H9 (cell line): ENCODE measurements around the gene TFF1. TPM values are rescaled to one million over a fixed set of nuclear protein-coding genes. Genes with fewer than 3 reads are reported as not detected.

Source experiments
- DNase-seq: peaks from one replicate; pipeline ENCODE4 v3.0.0-alpha.2; 2017
- H2AFZ ChIP-seq: one replicate; pipeline ENCODE4 v1.6.1; 2013; ENCODE audit warnings: mild to moderate bottlenecking, low read length, control low read depth, moderate library complexity
- H2AK5ac ChIP-seq: 2 replicates; pipeline ENCODE4 v1.6.1; 2013; ENCODE audit warnings: low read length, control low read depth, mixed read lengths; ENCODE audit not compliant: insufficient read length
- H2BK120ac ChIP-seq: one replicate; pipeline ENCODE4 v1.6.1; 2013; ENCODE audit warnings: low read depth, mild to moderate bottlenecking, low read length, control low read depth, inconsistent platforms; ENCODE audit not compliant: poor library complexity, severe bottlenecking
- H2BK12ac ChIP-seq: 2 replicates; pipeline ENCODE4 v1.6.1; 2013; ENCODE audit warnings: low read length, control low read depth, mixed read lengths, low read depth; ENCODE audit not compliant: insufficient read length
- H2BK15ac ChIP-seq: 2 replicates; pipeline ENCODE4 v1.6.1; 2013; ENCODE audit warnings: low read depth, low read length, control low read depth
- H2BK20ac ChIP-seq: one replicate; pipeline ENCODE4 v1.6.1; 2013; ENCODE audit warnings: low read depth, mild to moderate bottlenecking, low read length, control low read depth, inconsistent platforms; ENCODE audit not compliant: poor library complexity, severe bottlenecking
- H2BK5ac ChIP-seq: 2 replicates; pipeline ENCODE4 v1.6.1; 2013; ENCODE audit warnings: low read length, control low read depth, mixed read lengths; ENCODE audit not compliant: insufficient read length
- H3K14ac ChIP-seq: 2 replicates; pipeline ENCODE4 v1.6.1; 2013; ENCODE audit warnings: low read length, control low read depth; ENCODE audit not compliant: insufficient read depth
- H3K18ac ChIP-seq: 2 replicates; pipeline ENCODE4 v1.6.1; 2013; ENCODE audit warnings: low read depth, mild to moderate bottlenecking, mixed read lengths, low read length, control low read depth; ENCODE audit not compliant: insufficient read length
- H3K23ac ChIP-seq: 2 replicates; pipeline ENCODE4 v1.6.1; 2013; ENCODE audit warnings: low read length, control low read depth, mixed read lengths, low read depth; ENCODE audit not compliant: insufficient read length
- H3K23me2 ChIP-seq: 2 replicates; pipeline ENCODE4 v1.6.1; 2013; ENCODE audit warnings: low read depth, mild to moderate bottlenecking, mixed read lengths, low read length, control low read depth; ENCODE audit not compliant: insufficient read length, poor library complexity, severe bottlenecking
- H3K27ac ChIP-seq: 2 replicates; pipeline ENCODE4 v1.5.1; 2013; ENCODE audit warnings: low read length, control low read depth, mixed read lengths, low read depth; ENCODE audit not compliant: insufficient read length
- H3K27me3 ChIP-seq: 2 replicates; pipeline ENCODE4 v1.6.1; 2013; ENCODE audit warnings: low read length, control low read depth, inconsistent platforms; ENCODE audit not compliant: insufficient read depth
- H3K4ac ChIP-seq: 2 replicates; pipeline ENCODE4 v1.6.1; 2013; ENCODE audit warnings: low read depth, mild to moderate bottlenecking, control low read depth, inconsistent platforms, low read length, moderate library complexity
- H3K4me1 ChIP-seq: 2 replicates; pipeline ENCODE4 v1.6.1; 2013; ENCODE audit warnings: low read length, control low read depth, inconsistent platforms; ENCODE audit not compliant: insufficient read depth
- H3K4me2 ChIP-seq: 2 replicates; pipeline ENCODE4 v1.6.1; 2013; ENCODE audit warnings: low read length, control low read depth, mixed read lengths; ENCODE audit not compliant: insufficient read length, insufficient read depth
- H3K56ac ChIP-seq: 2 replicates; pipeline ENCODE4 v1.6.1; 2013; ENCODE audit warnings: low read depth, mild to moderate bottlenecking, mixed read lengths, low read length, control low read depth; ENCODE audit not compliant: insufficient read length
- H3K79me1 ChIP-seq: 2 replicates; pipeline ENCODE4 v1.6.1; 2013; ENCODE audit warnings: low read depth, mild to moderate bottlenecking, moderate library complexity, low read length, control low read depth, inconsistent platforms; ENCODE audit not compliant: insufficient read depth, poor library complexity, severe bottlenecking
- H3K79me2 ChIP-seq: 2 replicates; pipeline ENCODE4 v1.6.1; 2013; ENCODE audit warnings: low read length, control low read depth, inconsistent platforms; ENCODE audit not compliant: insufficient read depth
- H3K9ac ChIP-seq: 2 replicates; pipeline ENCODE4 v1.6.1; 2013; ENCODE audit warnings: low read length, control low read depth, mixed read lengths; ENCODE audit not compliant: insufficient read length; ENCODE audit errors: extremely low read depth
- H3K9me3 ChIP-seq: one replicate; pipeline ENCODE4 v1.6.1; 2013; ENCODE audit warnings: low read depth, low read length, inconsistent platforms; ENCODE audit not compliant: control insufficient read depth
- H3T11ph ChIP-seq: one replicate; pipeline ENCODE4 v1.6.1; 2013; ENCODE audit warnings: mild to moderate bottlenecking, low read length, control low read depth, inconsistent platforms
- H4K20me1 ChIP-seq: one replicate; pipeline ENCODE4 v1.6.1; 2013; ENCODE audit not compliant: control insufficient read depth, insufficient read length, insufficient read depth
- H4K5ac ChIP-seq: 2 replicates; pipeline ENCODE4 v1.6.1; 2013; ENCODE audit warnings: low read depth, mild to moderate bottlenecking, mixed read lengths, low read length, control low read depth; ENCODE audit not compliant: insufficient read length
- H4K8ac ChIP-seq: replicated peaks from 2 replicates; pipeline ENCODE4 v1.6.1; 2013; ENCODE audit warnings: low read length, control low read depth, mixed read lengths, low read depth; ENCODE audit not compliant: insufficient read length
- H4K91ac ChIP-seq: 2 replicates; pipeline ENCODE4 v1.6.1; 2013; ENCODE audit warnings: low read depth, mild to moderate bottlenecking, moderate library complexity, mixed read lengths, low read length, control low read depth; ENCODE audit not compliant: insufficient read length
- H3K27ac Mint-ChIP-seq, 3 experiments: 2 replicates in 2 of 3; 3 replicates in 1 of 3; pipeline ENCODE4 v1.8.0; 2020 to 2021; ENCODE audit warnings: mixed read lengths in 3 of 3, mild to moderate bottlenecking in 1 of 3, moderate library complexity in 1 of 3
- H3K27me3 Mint-ChIP-seq: 2 replicates; pipeline ENCODE4 v1.8.0; 2021; ENCODE audit warnings: low read depth, mild to moderate bottlenecking, moderate library complexity, mixed read lengths
- H3K36me3 Mint-ChIP-seq, 3 experiments: 2 replicates in 2 of 3; 3 replicates in 1 of 3; pipeline ENCODE4 v1.8.0; 2020 to 2021; ENCODE audit warnings: low read depth in 3 of 3, mixed read lengths in 3 of 3; ENCODE audit not compliant: insufficient read depth in 1 of 3
- H3K4me1 Mint-ChIP-seq, 2 experiments: 2 replicates each; pipeline ENCODE4 v1.8.0; 2020; ENCODE audit warnings: mixed read lengths in 2 of 2
- H3K4me3 Mint-ChIP-seq, 2 experiments: 2 replicates in 1 of 2; 3 replicates in 1 of 2; pipeline ENCODE4 v1.8.0; 2020 to 2021; ENCODE audit warnings: mild to moderate bottlenecking in 2 of 2, mixed read lengths in 2 of 2, moderate library complexity in 1 of 2
- H3K9me3 Mint-ChIP-seq, 2 experiments: 2 replicates in 1 of 2; 3 replicates in 1 of 2; pipeline ENCODE4 v1.8.0; 2020; ENCODE audit warnings: mild to moderate bottlenecking in 2 of 2, mixed read lengths in 2 of 2, moderate library complexity in 1 of 2
- CTCF ChIP-seq: fragments of 200-600 bp; sonication (generic); conservative IDR thresholded peaks from 3 replicates; pipeline ENCODE4 v1.8.0; 2021; ENCODE audit warnings: antibody characterized with exemption, mild to moderate bottlenecking
- WGBS: extraction: QIAGEN DNeasy Blood & Tissue Kit; methylation state at CpG from one replicate; pipeline ENCODE4 v1.1.7; 2013; ENCODE audit warnings: missing lambda C conversion rate, low lambda C conversion rate, mixed read lengths; ENCODE audit not compliant: insufficient read length; ENCODE audit errors: extremely low coverage; 5-methylcytosine and 5-hydroxymethylcytosine counted together
- total RNA-seq: library from RNA; stranded (reverse); gene quantifications from 2 replicates; pipeline ENCODE4 v1.2.1, GENCODE V29; 2021

Gene TFF1
- total RNA-seq, 1 experiment from 2014 or later = not detected

GRCh38 chr21:42358261-42358660 lies 8.1 kb downstream of the TFF1 start:
- H2BK120ac ChIP-seq = no peak overlapping the region
- H4K5ac ChIP-seq = no peak overlapping the region
- Mint-ChIP-seq H3K4me3 (no peak overlapping the region), H3K9me3 (peaks cover 9 to 18% of the 10 kb centered on the region in 2 experiments), H3K4me1 (peaks cover 1 to 3% of the 10 kb centered on the region in 2 experiments; a peak in 2 of 4 replicates), H3K27ac (no peak overlapping the region), H3K27me3 (peaks cover 2% of the 10 kb centered on the region; the same call in 1 of the 2 replicates), H3K36me3 (peaks cover 3 to 5% (median 4%) of the 10 kb centered on the region in 3 experiments; a peak in 5 of 7 replicates)
- no peaks in the 10 kb centered on the region for H3K27me3 ChIP-seq
- no peaks in the 10 kb centered on the region for H3K9me3 ChIP-seq
- no peak overlapping the region for H3K23ac ChIP-seq
- H3K79me1 ChIP-seq = no peaks in the 10 kb centered on the region
- no peak overlapping the region for H2AK5ac ChIP-seq
- H3K79me2 ChIP-seq = no peaks in the 10 kb centered on the region
- no peak for TF ChIP-seq CTCF
- no peak overlapping the region for H3K4me2 ChIP-seq
- no peak overlapping the region for H3K4ac ChIP-seq
- no peak overlapping the region for H2AFZ ChIP-seq
- no peak overlapping the region for H4K91ac ChIP-seq
- no peak overlapping the region for H4K8ac ChIP-seq
- no CpG with 5 or more reads among the region's 12 CpGs for WGBS
- no peak overlapping the region for H2BK15ac ChIP-seq
- no peak overlapping the region for H3K9ac ChIP-seq
- no peaks in the 10 kb centered on the region for H4K20me1 ChIP-seq
- H3K27ac ChIP-seq = no peak overlapping the region
- no peak overlapping the region for H2BK5ac ChIP-seq
- H3K23me2 ChIP-seq = no peaks in the 10 kb centered on the region
- no peaks in the 10 kb centered on the region for H3K4me1 ChIP-seq
- no peak overlapping the region for H3K56ac ChIP-seq
- H3K18ac ChIP-seq = no peak overlapping the region
- H3K14ac ChIP-seq = no peak overlapping the region
- H2BK20ac ChIP-seq = no peak overlapping the region
- no peak overlapping the region for H3T11ph ChIP-seq
- no peak for DNase-seq
- no peak overlapping the region for H2BK12ac ChIP-seq
